Activated CD4-positive, CD25-positive, alpha-beta regulatory T cell treated with anti-CD3 and anti-CD28 coated beads, Interleukin-2, amount 50 U/mL, for 24 hours (primary cell): ENCODE results near the gene SYT7.

Experiments
- ATAC-seq, 2 donors: fragments of 150-1000 bp; cut with Tn5 transposase; one replicate each; pipeline ENCODE4 v1.10.0; 2021; ENCODE audit warnings: mild to moderate bottlenecking in 1 of 2, moderate library complexity in 1 of 2

Gene SYT7

DNA sequence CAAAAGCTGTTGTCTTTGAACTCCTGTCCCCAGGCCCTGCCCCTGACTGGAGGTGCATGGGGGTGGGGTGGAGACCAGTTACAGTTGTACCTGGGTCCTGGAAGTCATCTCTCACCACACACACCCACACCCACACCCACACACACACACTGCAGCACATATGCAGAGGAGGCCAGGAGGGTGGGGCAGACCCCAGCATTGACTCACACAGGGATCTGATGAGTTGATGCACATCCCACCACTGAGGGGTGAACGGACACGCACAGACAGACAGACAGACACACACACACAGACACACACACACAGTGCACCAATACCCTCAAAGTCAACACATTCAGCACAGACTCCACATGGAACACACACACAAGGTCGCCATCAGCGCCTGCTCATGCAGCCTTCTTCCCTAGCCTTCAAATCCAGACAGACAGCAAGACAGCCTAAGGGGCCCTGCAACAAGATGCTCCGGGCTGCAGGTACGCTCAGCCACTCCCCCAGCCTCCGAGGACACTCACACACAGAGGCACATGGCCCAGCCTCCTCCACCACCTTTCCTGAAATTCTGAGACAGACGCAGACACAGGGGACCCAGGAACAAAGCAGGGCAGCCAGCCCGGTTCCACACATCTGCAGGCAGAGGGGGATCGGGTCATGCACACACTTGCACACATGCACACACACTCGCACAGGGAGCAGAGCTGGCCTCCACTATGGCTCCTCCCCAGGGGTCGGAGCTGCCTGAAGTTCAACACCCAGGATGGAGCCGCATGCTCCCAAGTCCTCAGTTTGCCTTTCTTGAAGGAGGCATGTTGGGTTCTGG is 26.5 kb downstream of the SYT7 start:
- ATAC-seq, result peak in 1 of 2 donors; percentile 11

DNA sequence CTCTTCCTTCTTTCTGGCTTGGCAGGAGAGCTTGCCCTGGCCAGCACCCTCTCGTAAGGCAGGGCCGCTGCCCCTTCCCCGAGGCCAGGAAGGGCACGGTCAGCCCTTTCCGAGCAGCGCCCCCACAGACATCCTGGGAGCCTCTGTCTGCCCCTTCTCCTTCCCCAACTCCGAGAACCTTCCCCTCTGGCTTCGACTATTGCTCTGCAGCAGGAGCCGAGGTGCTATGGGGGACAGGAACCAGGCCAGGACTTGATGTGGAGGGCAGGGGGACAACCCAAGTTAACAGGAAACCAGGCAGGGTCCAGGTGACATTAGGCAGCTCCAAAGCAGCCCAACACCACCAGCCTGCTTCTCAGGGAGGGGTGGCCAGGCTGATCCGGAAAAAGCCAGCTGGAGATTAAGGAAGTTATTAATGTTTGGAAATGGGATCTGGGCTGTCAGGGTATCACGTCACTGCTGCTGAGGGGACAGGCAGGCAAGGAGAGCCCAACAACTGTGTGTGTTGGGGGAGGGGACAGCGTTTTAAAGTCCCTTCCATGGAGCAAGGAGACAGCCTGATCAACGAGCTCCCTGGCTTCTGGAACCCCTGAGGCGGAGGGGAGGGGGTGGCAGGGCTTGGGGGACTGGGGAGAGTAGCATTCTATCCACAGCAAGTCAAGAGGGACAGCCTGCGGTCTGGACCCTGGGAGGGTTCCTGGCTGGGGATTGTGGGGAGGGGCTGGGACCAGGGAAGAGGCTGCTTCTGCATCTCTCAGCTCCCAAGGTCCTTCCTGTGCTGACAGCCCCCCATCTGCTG is 27.3 kb downstream of the SYT7 start:
- ATAC-seq, result no peak

DNA sequence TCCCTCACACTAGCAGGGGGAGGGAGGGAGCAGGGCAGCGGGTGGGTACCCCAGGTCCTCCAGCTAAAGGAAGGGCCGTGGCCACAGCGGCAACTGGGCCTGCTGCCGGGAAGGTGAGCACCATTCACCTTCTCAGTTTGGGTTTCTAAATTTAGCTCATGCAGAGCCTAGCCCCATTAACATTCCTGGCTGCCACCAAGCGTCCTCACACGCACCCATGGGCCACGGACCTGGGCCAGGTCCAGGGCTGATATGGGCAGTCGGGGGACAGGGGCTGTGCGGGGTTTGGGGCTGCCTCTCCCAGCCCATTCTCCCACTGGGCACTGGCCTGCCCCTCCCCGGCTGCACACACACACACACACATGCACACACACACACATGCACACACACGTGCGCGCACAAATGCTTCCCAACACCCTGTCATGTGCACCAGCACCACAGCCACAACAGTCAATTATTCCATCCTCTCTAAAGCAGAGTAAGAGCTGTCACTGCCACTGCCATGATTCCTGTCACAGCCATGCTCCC is 28.7 kb downstream of the SYT7 start:
- ATAC-seq, result no peak

DNA sequence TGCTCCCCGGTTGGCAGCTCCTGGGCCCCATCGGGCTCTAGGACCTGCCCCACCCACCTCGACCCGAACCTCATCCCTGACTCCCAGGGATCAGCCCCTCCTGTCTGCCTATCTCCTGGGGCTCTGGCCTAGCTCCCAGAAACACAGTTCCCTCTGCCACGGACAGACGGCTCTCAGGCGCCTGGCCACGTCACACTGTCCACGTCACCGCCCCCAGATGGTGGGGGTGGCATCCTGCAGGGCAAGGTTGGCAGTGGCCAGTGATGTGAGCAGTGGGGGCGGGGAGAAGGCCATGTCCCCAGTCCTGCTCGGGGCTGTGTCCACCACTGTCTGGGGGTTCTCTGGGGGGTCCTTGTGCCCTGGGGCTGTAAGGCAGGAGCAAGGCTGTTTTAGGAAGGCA is 29.2 kb downstream of the SYT7 start:
- ATAC-seq, result no peak

DNA sequence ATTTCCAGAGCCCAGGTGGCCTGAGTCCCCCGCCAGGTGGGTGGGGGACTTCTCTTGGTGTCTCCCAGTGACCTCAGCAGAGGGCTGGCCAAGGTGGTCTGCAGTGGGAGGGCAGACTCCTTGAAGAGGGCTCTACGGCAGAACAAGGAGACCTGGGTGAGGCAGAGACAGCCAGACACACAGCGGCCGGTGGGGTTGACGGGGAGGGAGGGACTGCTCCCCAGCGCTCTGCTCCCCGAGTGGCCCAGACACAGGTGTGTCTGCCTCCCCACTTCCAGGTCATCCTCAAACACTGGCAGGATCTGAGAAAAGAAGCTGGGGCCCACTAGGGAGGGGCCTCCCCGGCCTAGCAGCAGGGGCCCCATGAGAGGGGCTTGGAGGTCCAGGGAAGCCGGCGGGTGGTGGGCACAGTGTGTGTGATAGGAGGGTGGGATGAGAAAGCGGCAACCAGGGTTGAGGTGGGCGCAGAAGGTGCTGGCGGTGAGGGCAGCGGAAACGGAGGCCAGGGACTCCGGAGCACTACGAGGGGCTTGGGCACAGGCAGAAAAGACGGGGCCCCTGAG is 30.1 kb downstream of the SYT7 start:
- ATAC-seq, result no peak

DNA sequence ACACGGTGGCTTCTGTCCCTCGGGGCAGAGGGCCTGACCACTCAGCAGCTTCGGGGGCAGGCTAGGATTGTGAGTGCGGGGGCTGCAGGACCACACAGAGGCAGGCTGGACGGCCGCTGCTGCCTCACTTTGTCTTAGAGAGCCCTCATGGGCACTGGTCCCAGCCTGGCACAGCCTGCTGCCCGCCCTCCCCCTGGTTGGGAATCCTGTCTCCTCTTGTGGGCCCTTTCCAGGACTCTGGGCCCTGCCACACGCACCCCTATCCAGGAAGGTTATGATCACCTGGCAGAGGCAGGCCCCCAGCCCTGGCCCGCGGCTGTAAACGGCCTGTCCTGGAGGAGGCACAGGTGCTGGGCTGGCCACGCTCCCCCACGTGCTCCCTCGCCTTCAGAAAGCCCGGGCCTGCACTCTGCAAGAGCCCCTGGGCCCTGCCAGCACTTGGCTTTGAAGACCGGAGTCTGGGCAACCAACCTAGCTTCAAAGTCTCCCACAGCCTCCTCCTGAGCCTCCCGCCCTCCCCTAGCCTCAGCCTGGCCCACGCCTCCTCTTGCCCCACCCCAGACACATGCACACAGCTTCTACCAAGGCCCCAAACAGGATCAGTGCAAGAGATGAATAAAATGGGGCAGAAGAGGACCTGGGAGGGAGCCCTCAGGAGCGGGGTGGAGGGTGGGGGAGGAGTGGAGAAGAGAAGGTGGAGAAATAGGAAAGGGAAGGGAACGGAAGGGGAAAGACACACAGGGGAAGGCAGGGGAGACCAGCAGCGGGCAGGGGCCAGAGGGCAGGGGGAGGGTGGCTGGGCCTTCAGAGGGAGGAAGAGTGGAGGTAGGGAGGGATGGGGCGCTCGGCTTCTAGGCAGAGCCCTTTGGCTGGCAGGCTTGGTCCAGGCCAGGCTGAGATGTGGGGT is 31.0 kb downstream of the SYT7 start:
- ATAC-seq, result no peak

DNA sequence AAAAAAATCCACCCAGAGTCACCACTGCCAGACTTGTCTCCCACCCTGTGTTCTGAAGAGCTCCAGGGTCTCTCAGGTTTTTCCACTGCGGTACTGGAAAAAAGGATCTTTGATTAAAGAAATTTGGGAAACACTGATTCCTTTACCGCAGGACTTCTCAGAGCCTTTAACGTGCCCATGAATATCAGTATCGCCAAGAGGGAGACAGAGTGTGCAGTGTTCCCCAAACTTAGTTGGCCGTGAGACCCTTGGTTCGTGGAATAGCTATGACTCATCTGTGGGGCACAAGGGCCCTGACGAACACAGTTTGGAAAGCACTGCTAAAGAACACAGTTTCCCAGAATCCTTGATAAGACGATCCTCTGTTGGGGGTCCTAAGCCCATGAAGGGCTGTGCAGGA is 31.7 kb downstream of the SYT7 start:
- no peak for ATAC-seq

DNA sequence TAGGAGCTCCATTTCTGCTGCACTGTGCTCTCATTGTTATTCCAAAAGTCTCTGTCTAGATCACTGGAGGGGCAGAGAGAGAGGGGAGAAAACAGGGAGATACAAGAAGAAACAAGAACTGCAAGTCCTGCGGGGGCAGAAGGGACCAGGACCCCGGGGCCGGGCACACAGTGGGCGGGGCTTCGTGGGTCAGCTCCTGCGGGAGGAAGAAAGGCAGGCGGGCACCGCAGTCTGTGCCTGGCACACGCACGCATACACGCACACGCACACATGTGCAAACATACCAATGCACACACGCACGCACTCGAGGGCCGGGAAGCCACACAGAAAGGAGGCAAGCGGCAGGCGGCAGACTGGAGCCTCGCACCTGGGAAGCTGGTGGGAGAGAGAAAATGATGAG is 33.6 kb downstream of the SYT7 start:
- ATAC-seq, result no peak

DNA sequence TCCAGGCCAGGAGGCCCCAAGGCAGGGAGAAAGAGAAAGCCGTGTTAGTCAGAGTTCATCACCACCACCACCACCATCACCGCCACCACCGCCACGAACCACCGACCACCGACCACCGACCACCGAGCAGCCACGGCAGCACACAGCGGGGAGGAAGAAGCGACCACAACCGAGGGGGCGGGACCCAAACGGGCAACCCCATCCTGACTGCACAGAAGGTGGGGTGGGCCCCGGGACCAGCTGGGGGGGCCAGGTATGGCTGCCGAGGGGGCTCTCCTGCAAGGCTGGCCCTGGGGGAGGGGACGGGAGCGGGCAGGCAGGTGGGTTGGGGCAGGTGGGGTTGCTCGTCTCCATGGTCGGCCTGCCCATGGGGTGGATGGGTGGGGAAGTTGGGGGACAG is 34.2 kb downstream of the SYT7 start:
- ATAC-seq, result no peak

DNA sequence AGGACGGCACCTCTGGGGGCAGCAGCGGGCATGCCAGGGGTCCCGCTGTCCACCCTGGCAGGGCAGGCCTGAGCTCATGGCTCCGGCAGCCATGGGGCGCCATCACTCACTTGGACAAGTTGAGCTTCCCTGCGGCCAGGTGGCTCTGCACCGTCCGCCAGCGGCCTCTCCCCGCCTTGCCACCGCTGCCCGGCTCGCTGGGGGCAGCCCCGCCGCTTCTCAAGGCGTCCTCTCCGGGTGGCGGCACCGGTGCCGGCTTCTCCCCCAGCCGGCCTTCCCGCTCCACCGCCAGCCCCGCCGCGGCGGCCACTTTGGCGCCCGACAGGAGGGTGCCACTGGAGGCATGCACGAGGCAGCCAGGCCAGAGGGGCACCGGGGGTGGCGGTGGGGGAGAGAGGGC is 35.0 kb downstream of the SYT7 start:
- no peak for ATAC-seq

DNA sequence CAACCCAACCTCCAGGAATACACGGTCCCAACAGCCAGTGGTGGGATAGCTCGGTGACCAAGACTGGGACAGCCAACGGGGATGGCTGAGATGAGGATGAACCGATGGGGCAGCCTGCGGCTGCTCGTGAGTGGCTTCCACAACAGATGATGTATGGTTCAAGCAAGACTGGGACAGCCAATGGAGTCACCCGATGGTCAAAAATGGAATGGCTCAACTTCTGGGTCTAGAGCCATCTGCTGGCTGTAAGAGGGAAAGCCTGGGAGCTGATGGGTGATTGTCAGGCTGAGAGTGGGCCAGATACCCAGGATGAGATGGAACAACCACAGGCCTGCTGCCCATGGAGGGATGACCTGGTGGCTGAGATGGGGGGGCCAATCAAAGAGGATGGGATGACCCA is 35.5 kb downstream of the SYT7 start:
- no peak for ATAC-seq

DNA sequence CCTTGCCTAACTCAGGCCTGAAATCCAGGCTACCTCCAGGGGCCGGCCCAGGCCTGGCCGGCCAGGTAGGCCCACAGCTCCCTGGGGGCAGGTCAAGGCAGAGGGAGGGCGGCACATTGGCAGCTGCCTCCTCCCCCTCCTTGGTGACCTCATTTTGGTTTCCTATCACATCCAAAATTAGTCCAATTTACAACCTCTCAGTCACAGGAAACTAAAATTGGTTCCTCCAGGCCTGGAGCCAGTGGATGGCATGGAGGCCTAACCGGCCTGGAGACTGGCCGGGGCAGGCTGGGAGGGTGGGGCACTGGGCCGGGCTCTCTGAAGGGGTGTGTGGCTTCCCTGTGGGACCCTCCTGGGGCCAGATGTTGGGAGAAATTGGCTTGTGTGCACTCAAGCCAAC is 36.4 kb downstream of the SYT7 start:
- no peak for ATAC-seq

DNA sequence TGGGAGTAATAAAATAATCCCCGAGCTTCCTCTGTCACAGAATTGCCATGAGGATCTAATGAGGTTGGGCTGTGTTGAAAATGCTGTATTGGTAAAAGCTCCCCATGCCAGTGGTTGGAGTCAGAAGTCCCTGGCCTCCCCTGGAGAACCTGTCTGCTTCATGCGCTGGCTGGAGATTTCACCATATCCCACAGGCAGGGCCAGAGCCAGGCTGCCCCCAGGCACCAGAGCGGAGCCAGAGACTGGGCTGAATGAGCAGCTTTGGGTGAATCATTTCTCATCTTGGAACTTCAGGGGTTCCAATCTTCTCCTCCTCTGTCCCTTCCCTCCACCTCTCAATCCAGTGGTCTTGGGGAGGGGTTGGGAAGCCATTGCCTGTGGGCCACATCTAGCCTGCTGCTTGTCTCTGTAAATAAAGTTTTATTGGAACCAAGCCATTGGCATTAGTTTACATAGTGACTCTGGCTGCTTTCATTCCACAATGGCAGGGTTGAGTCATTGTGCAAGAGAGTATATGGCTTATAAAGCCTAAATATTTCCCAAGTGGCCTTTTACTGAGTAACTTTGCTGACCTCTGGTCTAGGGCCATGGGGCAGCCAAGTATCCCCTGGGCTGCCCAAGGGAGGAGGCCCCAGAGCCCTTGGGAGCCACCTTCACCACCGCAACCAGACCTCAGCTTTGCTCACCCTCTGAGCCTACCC is 37.1 kb downstream of the SYT7 start:
- no peak for ATAC-seq

DNA sequence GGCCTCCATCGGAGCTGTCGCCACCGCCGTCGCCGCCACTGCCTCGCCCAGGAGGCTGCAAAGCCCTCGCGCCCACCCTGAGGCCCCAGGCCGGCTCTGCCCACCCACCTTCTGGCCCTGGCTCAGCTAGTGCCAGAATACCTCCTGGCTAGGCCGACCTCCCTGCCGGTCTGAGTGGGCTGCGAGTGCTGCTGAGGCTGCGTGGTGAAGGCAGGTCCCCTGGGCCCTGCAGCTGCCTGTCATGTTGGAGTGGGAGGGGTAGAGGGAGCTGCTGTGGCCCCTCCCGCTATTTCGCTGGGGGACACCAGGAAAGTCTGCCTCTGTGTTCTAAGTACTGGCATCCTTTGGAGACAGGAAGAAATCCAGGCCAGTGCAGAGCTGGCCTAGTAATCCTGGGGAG is 38.2 kb downstream of the SYT7 start:
- ATAC-seq, result no peak

DNA sequence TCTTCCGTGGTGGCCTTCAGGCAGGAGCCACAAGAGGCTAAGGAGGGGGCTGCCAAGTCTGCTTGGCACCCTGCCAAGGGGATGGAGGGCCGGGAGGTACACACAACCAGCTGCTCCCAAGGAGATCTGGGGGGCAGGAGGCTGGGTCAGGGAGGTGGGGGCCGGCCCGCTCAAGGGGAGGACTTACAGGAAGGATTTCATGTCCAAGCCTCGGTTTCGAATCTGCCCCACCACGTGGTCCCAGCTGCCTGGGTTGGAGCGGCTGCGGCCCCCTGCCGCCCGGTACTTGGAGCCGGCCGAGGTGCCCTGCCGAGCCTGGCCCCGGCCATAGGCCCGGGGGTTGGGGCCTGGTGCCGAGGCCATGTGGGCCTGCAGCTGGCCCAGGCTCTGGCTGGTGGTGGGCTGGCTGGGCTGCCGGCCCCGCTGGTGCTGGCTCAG is 38.8 kb downstream of the SYT7 start:
- no peak for ATAC-seq

DNA sequence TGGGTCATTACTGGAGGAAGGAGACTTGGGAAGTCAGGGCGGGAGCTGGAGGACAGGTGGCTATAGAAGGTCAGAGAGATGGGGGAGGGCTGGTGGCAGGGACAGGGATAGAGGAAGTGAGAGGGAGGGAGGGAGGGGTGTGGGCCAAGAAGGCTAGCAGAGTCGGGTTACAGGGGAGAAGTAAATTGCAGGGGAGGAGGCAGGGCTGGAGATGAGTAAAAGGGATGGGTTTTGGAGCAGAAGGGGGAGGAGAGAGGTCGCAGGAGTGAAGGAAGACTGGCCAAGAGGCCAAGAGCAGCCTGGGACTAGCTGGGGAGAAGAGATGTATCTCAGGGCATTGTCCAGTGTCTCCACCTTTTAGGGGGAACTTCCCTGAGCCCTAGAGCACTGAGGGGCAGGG is 39.3 kb downstream of the SYT7 start:
- no peak for ATAC-seq

DNA sequence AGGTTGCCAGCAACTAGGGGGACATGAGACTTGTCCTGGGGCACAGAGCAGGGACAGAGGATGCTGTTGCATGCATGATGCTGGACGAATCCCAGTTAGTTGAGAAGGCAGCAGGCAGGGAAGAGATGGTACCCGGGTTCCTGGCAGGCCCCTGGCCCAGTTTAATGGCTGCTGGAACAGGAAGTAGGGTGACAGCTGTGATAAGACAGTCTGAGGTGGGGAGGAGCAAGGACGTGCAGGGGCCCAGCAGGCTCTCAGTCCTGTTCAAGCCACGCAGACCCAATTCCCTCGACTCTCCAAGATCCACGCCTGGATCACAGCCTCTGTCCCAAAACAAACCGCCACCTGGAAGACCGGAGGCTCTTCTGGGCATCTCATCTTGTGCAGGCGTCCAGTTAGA is 40.3 kb downstream of the SYT7 start:
- ATAC-seq, result no peak

DNA sequence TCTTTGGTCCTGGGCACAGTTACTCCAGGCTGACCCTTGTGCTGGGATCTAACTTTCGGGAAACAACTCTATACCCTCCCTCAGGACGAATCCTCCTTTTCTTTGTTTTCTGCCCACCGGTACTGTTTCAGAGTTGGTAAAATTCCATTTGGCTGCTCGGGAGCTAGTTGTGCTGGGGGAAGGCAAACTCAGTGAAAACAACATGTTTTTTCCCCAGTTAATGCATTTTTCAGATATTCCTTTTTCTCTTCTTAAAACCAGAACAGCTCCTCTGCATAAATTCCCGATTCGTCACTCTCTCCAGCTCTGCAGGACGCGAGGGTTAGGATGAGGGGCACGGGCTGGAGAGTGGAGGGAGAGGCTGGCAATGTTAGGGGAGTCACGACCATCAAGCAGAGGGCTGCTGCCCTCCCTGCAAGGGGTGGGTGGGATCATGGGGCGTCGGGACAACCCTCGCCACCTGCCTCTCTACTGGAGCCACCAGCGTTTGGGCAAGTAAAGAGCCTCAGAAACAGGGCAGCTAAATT is 41.0 kb downstream of the SYT7 start:
- ATAC-seq, result no peak

DNA sequence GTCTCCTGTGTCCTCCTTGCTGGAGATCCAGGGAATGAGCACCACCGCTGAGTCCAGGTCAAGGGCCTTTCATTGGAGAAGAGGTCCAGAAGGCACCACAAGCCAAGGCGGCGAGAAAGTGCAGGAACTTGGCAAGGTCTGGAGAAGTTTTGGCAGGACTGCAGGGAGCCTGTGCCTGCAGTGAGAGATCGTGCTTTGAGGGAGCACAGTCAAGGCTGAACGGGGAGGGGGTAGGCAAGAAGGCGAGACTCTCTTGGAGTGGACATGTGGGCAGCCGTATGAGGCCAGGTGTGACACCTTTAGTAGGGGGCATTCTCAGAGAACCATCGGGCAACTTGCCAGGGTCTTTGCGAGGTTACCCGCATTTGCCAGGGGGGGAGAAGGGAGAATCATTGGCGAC is 41.9 kb downstream of the SYT7 start:
- no peak for ATAC-seq

DNA sequence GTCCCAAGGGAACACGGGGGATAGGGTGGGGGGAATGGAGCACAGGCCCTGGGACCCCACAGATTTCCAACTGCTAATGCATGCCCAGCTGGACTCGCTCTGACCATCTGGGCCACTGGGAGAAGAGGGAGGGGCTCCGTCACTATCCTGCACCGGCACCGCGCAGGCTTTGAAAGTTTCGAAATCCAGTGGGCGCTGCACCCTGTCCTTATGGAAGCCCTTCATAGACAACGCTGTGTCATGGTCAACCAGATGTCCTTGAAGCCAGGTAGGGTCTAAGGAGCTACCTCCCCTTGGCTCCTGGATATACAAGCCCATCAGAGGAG is 42.3 kb downstream of the SYT7 start:
- no peak for ATAC-seq

DNA sequence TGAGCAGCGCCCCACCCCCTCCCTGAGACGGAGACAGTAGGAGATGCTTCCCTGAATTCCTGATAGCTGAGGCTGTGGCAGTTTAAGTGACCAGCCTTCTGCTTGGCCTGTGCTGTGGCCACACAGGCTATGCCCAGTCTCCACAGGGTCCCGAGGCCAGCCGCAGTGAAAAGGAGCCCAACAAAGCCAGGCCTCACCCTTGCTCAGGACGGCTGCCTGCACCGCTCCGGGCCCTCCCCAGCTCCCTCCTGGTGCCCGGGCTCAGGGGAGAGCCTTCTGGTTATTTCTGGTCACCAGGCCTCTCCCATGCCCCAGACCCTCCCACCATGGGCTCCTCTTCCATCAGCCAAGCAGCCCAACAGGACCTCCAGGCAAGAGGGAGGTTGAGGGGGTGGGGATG is 43.5 kb downstream of the SYT7 start:
- ATAC-seq, result no peak
